Endothelial cell of hepatic sinusoid (primary cell): Measurements from ENCODE around the gene PFDN2.
"Not testable (repeated sequence)": the region's sequence is repeated elsewhere in the genome, so short reads cannot be mapped to it uniquely, and the experiment has no call there.

ENCODE experiments used
- in situ Hi-C: cut with HindIII; loops from 2 replicates; pipeline ENCODE4 v1.10.0; 2017; ENCODE audit warnings: low sequenced_read_pairs

PFDN2 gene

GRCh38 chr1:161082996-161083747, 34.7 kb downstream of the PFDN2 start:
- in situ Hi-C loops = no loop called here

- in situ Hi-C loops = no loop called here
Measured at GRCh38 chr1:161082483-161082882, 35.4 kb downstream of the PFDN2 start.

- in situ Hi-C loops = no loop called here
Measured at GRCh38 chr1:161081519-161081918, 36.3 kb downstream of the PFDN2 start.

- in situ Hi-C loops = no loop called here
Measured at GRCh38 chr1:161080441-161081405, 37.1 kb downstream of the PFDN2 start.

GRCh38 chr1:161079436-161080110, 38.3 kb downstream of the PFDN2 start:
- in situ Hi-C loops = no loop called here

GRCh38 chr1:161077426-161077825, 40.4 kb downstream of the PFDN2 start:
- in situ Hi-C loops = no loop called here

- in situ Hi-C loops = no loop called here
Measured at GRCh38 chr1:161076410-161076809, 41.4 kb downstream of the PFDN2 start.

GRCh38 chr1:161074676-161075368, 43.0 kb downstream of the PFDN2 start:
- in situ Hi-C loops = no loop called here

GRCh38 chr1:161073474-161074121, 44.2 kb downstream of the PFDN2 start:
- in situ Hi-C loops = no loop called here

- in situ Hi-C loops = no loop called here
Measured at GRCh38 chr1:161072751-161073449, 44.9 kb downstream of the PFDN2 start.

- in situ Hi-C loops = no loop called here
Measured at GRCh38 chr1:161071886-161072371, 45.9 kb downstream of the PFDN2 start.

- in situ Hi-C loops = no loop called here
Measured at GRCh38 chr1:161070761-161071160, 47.1 kb downstream of the PFDN2 start.

- in situ Hi-C loops = no loop called here
Measured at GRCh38 chr1:161069731-161070270, 48.0 kb downstream of the PFDN2 start, which contains the start of gene ARHGAP30. Gene ARHGAP30, minus strand, starts transcription at chr1:161069891. Its CDS starts 267 bp downstream, at chr1:161069624.

- in situ Hi-C loops = no loop called here
Measured at GRCh38 chr1:161069241-161069640, 48.6 kb downstream of the PFDN2 start.

- in situ Hi-C loops = no loop called here
Measured at GRCh38 chr1:161068306-161069234, 49.3 kb downstream of the PFDN2 start.

GRCh38 chr1:161066694-161067093, 51.1 kb downstream of the PFDN2 start:
- in situ Hi-C loops = no loop called here

GRCh38 chr1:161065681-161066080, 52.2 kb downstream of the PFDN2 start:
- in situ Hi-C loops = not testable (repeated sequence)

- in situ Hi-C loops = not testable (repeated sequence)
Measured at GRCh38 chr1:161063936-161064335, 53.9 kb downstream of the PFDN2 start.
